SK-N-MC (cell line): Measurements from ENCODE around the gene SLC17A5.

Experiments used
- EZH2 ChIP-seq: fragments of 200-600 bp; sonication (generic); IDR thresholded peaks from one replicate; pipeline ENCODE4 v1.6.1; 2017; ENCODE audit warnings: antibody characterized with exemption
- FOXP2 ChIP-seq: optimal IDR thresholded peaks from 2 replicates; pipeline ENCODE3; 2011; ENCODE audit warnings: mild to moderate bottlenecking, moderate library complexity; ENCODE audit not compliant: insufficient read depth; ENCODE audit errors: extremely low read length, control extremely low read depth
- POLR2AphosphoS5 ChIP-seq: IDR thresholded peaks from 2 replicates; pipeline ENCODE4 v1.6.1; 2012; ENCODE audit warnings: mild to moderate bottlenecking, low read depth, low read length, borderline replicate concordance

DNA sequence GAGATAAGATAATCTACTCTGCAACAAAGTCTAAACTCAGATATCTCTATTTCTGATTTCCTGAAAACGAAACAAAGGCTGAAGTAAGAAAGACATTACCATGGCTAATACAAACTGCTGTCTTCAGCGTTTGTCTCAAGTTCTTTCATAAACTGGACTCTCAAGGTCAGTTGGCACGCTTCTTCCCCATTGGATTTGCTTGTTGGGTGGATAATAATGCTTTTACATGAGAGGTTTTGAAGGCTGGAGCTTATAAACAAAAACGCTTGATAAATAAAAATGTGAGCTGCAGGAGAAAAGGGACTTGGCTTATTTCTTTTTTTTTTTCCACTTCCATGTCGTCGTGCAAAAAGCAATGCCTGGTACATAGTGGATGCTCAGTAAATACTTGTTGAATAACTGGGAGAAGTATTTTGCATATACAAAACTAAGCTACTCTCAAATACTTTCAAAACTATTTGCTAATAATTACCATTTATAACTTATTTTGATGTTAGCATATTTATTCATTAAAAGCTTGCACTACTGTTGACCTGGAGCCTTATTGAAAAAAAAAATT lies 67.3 kb downstream of the SLC17A5 start:
- no peak for TF ChIP-seq EZH2
- no peak for TF ChIP-seq POLR2AphosphoS5
- no peak for TF ChIP-seq FOXP2
